HG03135 (cell line): ENCODE data around the gene RGS10.

ENCODE experiments used
- ATAC-seq: cut with Tn5 transposase; IDR thresholded peaks from one replicate; pipeline ENCODE4 v1.9.1; 2021; ENCODE audit warnings: mild to moderate bottlenecking, moderate library complexity; ENCODE audit not compliant: unreplicated experiment

Gene RGS10

DNA sequence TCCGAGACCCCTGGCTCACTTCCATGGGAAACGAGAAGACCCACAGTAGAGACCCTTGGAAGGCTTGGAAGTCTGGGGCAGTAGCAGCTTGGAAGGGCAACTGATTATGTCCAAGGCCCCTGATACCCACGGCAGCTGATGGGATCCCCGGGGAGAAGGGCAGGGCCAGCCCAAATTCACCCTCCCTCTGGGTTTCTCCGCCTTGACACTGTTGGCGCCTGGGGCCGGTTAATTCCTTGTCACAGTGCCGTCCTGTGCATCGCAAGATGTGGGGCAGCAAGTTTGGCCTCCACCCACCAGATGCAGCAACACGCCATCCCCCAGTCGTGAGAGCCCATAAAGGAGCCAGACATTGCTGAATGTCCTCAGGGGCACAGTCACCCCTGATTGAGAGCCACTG is 89.2 kb downstream of the RGS10 start:
- ATAC-seq: no peak

GRCh38 chr10:119452396-119452795 is 90.1 kb downstream of the RGS10 start:
- no peak for ATAC-seq

GRCh38 chr10:119451300-119451896 is 91.1 kb downstream of the RGS10 start:
- no peak for ATAC-seq

- ATAC-seq: no peak
These were observed 91.8 kb downstream of the RGS10 start for GRCh38 chr10:119450606-119451299.
